ENCODE results near the gene KCNH4. TPM values are rescaled to one million over a fixed set of nuclear protein-coding genes. Genes with fewer than 3 reads are reported as not detected.
"Not testable (repeated sequence)": the region's sequence is repeated elsewhere in the genome, so short reads cannot be mapped to it uniquely, and the experiment has no call there.

The KCNH4 gene
- total RNA-seq, 2 experiments from 2014 or later: not detected

DNA sequence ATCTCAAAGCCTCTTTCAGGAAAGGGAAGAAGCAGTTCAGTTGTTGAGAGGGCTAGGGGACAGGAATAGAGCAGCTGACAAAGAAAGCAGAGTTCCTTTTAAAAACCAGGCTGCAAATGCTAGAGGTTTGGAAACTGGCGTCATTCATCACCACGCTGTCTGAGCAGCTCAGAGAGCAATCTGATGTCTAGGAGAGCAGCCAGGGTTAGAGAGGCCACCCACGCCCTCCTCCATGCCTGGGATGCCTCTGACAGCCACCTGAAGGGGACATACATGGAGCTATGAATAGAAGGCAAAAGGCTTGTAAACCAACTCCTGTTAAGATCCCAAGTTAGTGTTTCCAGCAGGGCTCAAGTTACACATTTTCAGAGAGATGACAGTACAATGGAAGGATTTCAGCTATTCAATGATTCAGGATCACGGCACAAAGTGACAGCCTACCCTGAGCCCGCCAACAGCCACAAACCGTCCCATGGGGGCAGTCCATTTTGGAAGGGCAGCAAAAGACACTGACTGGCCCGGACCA lies 38.5 kb downstream of the KCNH4 start:
- Histone ChIP-seq H3K4me3 (ENCODE audit: low read depth, low read length, poor library complexity, severe bottlenecking) (no peak overlapping the region), H2AFZ (ENCODE audit: low read length) (no peak overlapping the region), H3K4me2 (ENCODE audit: low read length) (no peak overlapping the region), H4K20me1 (ENCODE audit: insufficient read depth, low read length) (no peaks in the 10 kb centered on the region), H3K9me3 (ENCODE audit: low read length) (no peaks in the 10 kb centered on the region), H3K36me3 (ENCODE audit: insufficient read depth, low read length) (peaks cover 58% of the 10 kb centered on the region), H3K79me2 (ENCODE audit: insufficient read depth, low read depth, low read length) (peaks cover 31% of the 10 kb centered on the region), H3K9me2 (ENCODE audit: insufficient read depth, low read length) (no peaks in the 10 kb centered on the region), H3K27ac (ENCODE audit: low read depth, low read length, poor library complexity, severe bottlenecking) (no peak overlapping the region), H3K4me1 (ENCODE audit: insufficient read depth, low read length, poor library complexity, severe bottlenecking) (peaks cover 22% of the 10 kb centered on the region)
- BruUV-seq (replicated peaks): no TSS peak
- no peak for DNase-seq (ENCODE audit: low spot score)
- ChIA-PET CTCF (ENCODE audit: unreplicated experiment) (no interaction called here), POLR2A (interaction anchor here (0.5 to 1.6 kb wide), 4 partner anchors 9 to 1986 kb away, joined by 3 to 4 read pairs (median 4); no protein-coding TSS in a partner anchor)
- no peak for TF ChIP-seq EZH2phosphoT487 (IDR thresholded peaks at IDR 0.05; ENCODE audit: borderline replicate concordance, low read depth, low read length)
- TF ChIP-seq, protein P1, sequence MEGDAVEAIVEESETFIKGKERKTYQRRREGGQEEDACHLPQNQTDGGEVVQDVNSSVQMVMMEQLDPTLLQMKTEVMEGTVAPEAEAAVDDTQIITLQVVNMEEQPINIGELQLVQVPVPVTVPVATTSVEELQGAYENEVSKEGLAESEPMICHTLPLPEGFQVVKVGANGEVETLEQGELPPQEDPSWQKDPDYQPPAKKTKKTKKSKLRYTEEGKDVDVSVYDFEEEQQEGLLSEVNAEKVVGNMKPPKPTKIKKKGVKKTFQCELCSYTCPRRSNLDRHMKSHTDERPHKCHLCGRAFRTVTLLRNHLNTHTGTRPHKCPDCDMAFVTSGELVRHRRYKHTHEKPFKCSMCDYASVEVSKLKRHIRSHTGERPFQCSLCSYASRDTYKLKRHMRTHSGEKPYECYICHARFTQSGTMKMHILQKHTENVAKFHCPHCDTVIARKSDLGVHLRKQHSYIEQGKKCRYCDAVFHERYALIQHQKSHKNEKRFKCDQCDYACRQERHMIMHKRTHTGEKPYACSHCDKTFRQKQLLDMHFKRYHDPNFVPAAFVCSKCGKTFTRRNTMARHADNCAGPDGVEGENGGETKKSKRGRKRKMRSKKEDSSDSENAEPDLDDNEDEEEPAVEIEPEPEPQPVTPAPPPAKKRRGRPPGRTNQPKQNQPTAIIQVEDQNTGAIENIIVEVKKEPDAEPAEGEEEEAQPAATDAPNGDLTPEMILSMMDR (conservative IDR thresholded peaks at IDR 0.05; ENCODE audit: low read length): no peak
- intact Hi-C loops (cut with micrococcal nuclease; ENCODE audit: unreplicated experiment): no loop called here

DNA sequence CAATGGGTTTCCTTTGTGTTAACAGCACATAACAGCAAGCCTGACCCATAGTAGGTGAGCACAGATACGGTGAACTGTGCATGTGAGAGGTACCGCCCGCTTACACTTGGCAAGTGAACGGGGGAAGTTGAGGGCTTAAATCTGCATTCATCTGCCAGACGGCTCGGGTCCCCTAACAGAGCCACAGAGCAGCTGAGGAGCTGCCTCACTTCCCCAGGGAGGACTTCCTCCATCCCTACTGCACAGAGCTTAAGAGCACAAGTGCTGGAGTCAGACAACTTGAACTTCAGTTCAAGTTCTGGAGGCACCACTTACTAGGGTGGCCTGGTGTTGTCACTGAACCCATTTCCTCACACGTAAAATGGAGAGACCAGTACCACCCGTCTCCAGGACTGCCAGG lies 39.6 kb downstream of the KCNH4 start:
- Histone ChIP-seq H3K36me3 (ENCODE audit: insufficient read depth, low read length) (peaks cover 60% of the 10 kb centered on the region), H4K20me1 (ENCODE audit: insufficient read depth, low read length) (no peaks in the 10 kb centered on the region), H3K27ac (ENCODE audit: low read depth, low read length, poor library complexity, severe bottlenecking) (no peak overlapping the region), H3K9me2 (ENCODE audit: insufficient read depth, low read length) (no peaks in the 10 kb centered on the region), H3K4me3 (ENCODE audit: low read depth, low read length, poor library complexity, severe bottlenecking) (no peak overlapping the region), H3K79me2 (ENCODE audit: insufficient read depth, low read depth, low read length) (peaks cover 42% of the 10 kb centered on the region), H3K4me1 (ENCODE audit: insufficient read depth, low read length, poor library complexity, severe bottlenecking) (peaks cover 32% of the 10 kb centered on the region), H3K4me2 (ENCODE audit: low read length) (no peak overlapping the region), H3K9me3 (ENCODE audit: low read length) (no peaks in the 10 kb centered on the region), H2AFZ (ENCODE audit: low read length) (no peak overlapping the region)
- no TSS peak for BruUV-seq (replicated peaks)
- no peak for DNase-seq (ENCODE audit: low spot score)
- TF ChIP-seq, protein P1 (conservative IDR thresholded peaks at IDR 0.05; ENCODE audit: low read length): no peak
- TF ChIP-seq EZH2phosphoT487 (IDR thresholded peaks at IDR 0.05; ENCODE audit: borderline replicate concordance, low read depth, low read length): no peak
- POLR2A ChIA-PET: no interaction called here
- intact Hi-C loops (cut with micrococcal nuclease; ENCODE audit: unreplicated experiment): no loop called here
- CTCF ChIA-PET (ENCODE audit: unreplicated experiment): no interaction called here

DNA sequence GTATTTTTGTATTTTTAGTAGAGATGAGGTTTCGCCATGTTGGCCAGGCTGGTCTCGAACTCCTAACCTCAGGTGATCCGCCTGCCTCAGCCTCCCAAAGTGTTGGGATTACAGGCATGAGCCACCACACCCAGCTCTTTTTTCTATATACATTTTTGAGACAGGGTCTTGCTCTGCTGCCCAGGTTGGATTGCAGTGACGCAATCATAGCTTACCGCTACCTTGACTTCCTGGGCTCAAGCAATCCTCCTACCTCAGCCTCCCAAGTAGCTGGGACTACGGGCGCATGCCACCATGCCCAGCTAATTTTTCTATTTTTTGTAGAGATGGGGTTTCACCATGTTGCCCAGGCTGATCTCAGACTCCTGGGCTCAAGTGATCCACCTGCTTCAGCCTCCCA lies 40.3 kb downstream of the KCNH4 start:
- CTCF ChIA-PET (ENCODE audit: unreplicated experiment); H2AFZ ChIP-seq (ENCODE audit: low read length); DNase-seq (ENCODE audit: low spot score); H4K20me1 ChIP-seq (ENCODE audit: insufficient read depth, low read length); H3K4me2 ChIP-seq (ENCODE audit: low read length); H3K9me2 ChIP-seq (ENCODE audit: insufficient read depth, low read length); intact Hi-C loops (cut with micrococcal nuclease; ENCODE audit: unreplicated experiment); H3K9me3 ChIP-seq (ENCODE audit: low read length); BruUV-seq (replicated peaks); H3K4me3 ChIP-seq (ENCODE audit: low read depth, low read length, poor library complexity, severe bottlenecking); H3K27ac ChIP-seq (ENCODE audit: low read depth, low read length, poor library complexity, severe bottlenecking): not testable (repeated sequence)
- Histone ChIP-seq H3K4me1 (ENCODE audit: insufficient read depth, low read length, poor library complexity, severe bottlenecking) (peaks cover 39% of the 10 kb centered on the region), H3K79me2 (ENCODE audit: insufficient read depth, low read depth, low read length) (peaks cover 49% of the 10 kb centered on the region), H3K36me3 (ENCODE audit: insufficient read depth, low read length) (peaks cover 60% of the 10 kb centered on the region)
- POLR2A ChIA-PET: interaction anchor here (0.6 kb wide), 1 partner anchor 73 kb away, joined by 3 read pairs; no protein-coding TSS in a partner anchor

Data from OCI-LY7 (cell line).